Effector memory CD4-positive, alpha-beta T cell (primary cell): ENCODE results near the gene UBA52.
A peak's percentile ranks its signal among the peaks of the same experiment; 100 is the strongest.
"Not testable (repeated sequence)": the region's sequence is repeated elsewhere in the genome, so short reads cannot be mapped to it uniquely, and the experiment has no call there.

Experiments
- DNase-seq, 3 donors: peaks; one replicate each; pipeline ENCODE4 v3.0.0-alpha.2; 2020
- H3K27ac ChIP-seq: 2 replicates; pipeline ENCODE4 v1.7.0; 2013; ENCODE audit warnings: mild to moderate bottlenecking, low read length, moderate library complexity; ENCODE audit not compliant: insufficient read depth, poor library complexity, severe bottlenecking
- H3K27me3 ChIP-seq: replicated peaks from 2 replicates; pipeline ENCODE4 v1.7.0; 2013; ENCODE audit warnings: mild to moderate bottlenecking, low read length; ENCODE audit not compliant: insufficient read depth, control insufficient read depth, poor library complexity, severe bottlenecking
- H3K36me3 ChIP-seq: 2 replicates; pipeline ENCODE4 v1.7.0; 2013; ENCODE audit warnings: mild to moderate bottlenecking, low read length, moderate library complexity; ENCODE audit not compliant: control insufficient read depth, insufficient read depth
- H3K4me1 ChIP-seq: 2 replicates; pipeline ENCODE4 v1.7.0; 2013; ENCODE audit warnings: low read length, mild to moderate bottlenecking; ENCODE audit not compliant: control insufficient read depth, insufficient read depth, poor library complexity, severe bottlenecking
- H3K4me3 ChIP-seq: 2 replicates; pipeline ENCODE4 v1.7.0; 2013; ENCODE audit warnings: low read length, low read depth, mild to moderate bottlenecking; ENCODE audit not compliant: insufficient read depth, poor library complexity, severe bottlenecking
- H3K9me3 ChIP-seq: 2 replicates; pipeline ENCODE4 v1.7.0; 2013; ENCODE audit warnings: mild to moderate bottlenecking, low read length, moderate library complexity; ENCODE audit not compliant: control insufficient read depth

The UBA52 gene

DNA sequence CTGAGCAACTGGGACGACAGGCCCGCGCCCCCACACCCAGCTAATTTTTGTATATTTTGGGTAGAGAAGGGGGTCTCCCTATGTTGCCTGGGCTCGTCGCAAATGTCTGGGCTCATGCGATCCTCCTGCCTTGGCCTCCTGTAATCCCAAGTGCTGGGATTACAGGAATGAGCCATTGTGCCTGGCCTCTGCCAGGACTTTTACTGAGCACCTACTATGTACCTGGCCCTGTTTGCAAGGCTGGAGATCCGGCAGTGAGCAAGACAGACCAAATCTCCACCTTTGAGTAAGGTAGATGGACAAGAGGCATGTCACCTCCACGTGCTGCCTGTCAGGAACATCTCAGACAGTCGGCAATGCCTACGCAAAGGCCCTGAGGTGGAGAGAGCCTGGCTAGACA is 35.2 kb upstream of the UBA52 start:
- Histone ChIP-seq H3K4me3 (no peak overlapping the region), H3K4me1 (no peaks in the 10 kb centered on the region), H3K27ac (no peak overlapping the region), H3K27me3 (no peaks in the 10 kb centered on the region), H3K36me3 (peaks cover 49% of the 10 kb centered on the region), H3K9me3 (no peaks in the 10 kb centered on the region)
- no peak for DNase-seq

DNA sequence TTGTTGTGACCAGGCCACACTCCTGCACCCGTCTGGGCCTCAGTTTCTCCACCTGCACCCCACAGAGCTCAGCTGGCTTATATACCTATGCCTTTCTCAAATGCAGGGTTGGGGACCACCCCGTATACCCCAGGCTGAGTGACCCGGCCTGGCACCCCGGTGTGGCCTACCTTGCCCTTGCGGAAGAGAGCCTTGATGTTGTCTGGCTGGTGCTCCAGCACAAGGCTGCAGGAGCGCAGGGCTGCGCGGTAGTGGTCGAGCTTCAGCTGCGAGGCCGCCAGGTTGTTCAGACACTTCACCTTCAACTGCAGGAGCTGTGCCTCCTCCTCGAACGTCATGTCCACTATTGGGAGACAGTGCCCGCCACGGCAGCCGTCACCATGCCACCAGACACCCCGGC is 34.2 kb upstream of the UBA52 start:
- Histone ChIP-seq H3K36me3 (peaks cover 45% of the 10 kb centered on the region), H3K4me3 (no peak overlapping the region)

DNA sequence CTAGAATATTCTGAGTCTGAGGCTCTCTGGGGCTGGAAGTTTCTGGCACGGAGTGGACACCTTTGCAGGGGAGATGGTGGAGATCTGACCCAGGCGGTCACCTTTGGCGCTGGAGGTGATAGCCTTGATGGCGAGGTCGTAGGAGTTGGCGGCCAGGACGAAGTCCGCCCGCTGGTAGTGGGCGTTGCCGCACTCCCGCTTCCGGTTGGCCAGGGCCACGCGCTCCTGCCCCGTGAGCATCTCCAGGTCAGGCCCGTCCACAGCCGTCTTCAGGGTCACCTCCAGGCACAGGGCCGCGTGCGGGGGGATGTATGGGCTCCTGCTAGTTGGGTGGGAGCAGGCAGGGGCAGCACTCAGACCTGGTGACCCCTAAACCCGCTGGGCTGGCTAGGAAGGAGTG is 33.5 kb upstream of the UBA52 start:
- no peak for DNase-seq
- no peaks in the 10 kb centered on the region for H3K27me3 ChIP-seq
- H3K27ac ChIP-seq = no peak overlapping the region
- H3K36me3 ChIP-seq = peaks cover 38% of the 10 kb centered on the region
- no peaks in the 10 kb centered on the region for H3K9me3 ChIP-seq
- no peak overlapping the region for H3K4me3 ChIP-seq
- peaks cover 7% of the 10 kb centered on the region for H3K4me1 ChIP-seq

More for the DNA sequence above, 34.2 kb upstream of the UBA52 start:
- H3K27ac ChIP-seq = no peak overlapping the region
- no peaks in the 10 kb centered on the region for H3K9me3 ChIP-seq
- H3K27me3 ChIP-seq = no peaks in the 10 kb centered on the region
- DNase-seq = no peak
- H3K4me1 ChIP-seq = peaks cover 5% of the 10 kb centered on the region

DNA sequence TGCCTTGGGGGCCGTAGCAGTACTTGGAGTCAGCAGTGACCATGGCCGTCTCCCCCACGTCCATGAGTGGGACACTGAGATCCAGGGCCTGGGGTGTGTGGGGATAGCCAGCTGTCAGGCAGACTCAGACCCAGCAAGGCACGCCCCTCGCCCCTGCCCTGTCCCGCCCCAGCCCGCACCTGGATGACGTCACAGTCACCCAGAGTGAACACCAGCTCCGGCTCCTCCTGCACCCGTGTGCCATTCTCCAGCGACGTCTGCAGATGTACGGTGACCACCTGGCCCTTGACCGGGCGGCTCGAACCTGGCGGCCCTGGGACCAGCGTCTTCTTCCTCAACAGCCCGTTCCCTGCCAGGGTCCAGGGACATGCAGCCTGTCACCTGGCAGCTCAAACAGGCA is 32.3 kb upstream of the UBA52 start:
- DNase-seq = no peak
- H3K4me1 ChIP-seq = peaks cover 11% of the 10 kb centered on the region
- no peaks in the 10 kb centered on the region for H3K27me3 ChIP-seq
- H3K4me3 ChIP-seq = no peak overlapping the region
- H3K36me3 ChIP-seq = peaks cover 36% of the 10 kb centered on the region
- H3K27ac ChIP-seq = no peak overlapping the region
- no peaks in the 10 kb centered on the region for H3K9me3 ChIP-seq

DNA sequence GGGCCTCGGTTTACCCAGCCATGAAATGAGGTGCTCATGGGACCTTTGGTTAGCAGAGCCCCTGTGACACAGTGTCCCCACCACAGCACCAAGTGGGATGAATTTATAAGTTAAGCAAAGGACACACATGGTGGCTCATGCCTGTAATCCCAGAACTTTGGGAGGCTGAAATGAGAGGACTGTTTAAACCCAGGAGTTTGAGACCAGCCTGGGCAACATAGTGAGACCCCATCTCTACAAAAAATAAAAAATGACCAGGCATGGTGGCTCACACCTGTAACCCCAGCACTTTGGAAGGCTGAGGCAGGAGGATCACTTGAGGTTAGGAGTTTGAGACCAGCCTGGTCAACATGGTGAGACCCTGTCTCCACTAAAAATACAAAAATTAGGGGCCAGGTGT is 31.5 kb upstream of the UBA52 start:
- DNase-seq, H3K9me3 ChIP-seq, H3K4me3 ChIP-seq, H3K27me3 ChIP-seq, H3K27ac ChIP-seq: not testable (repeated sequence)
- Histone ChIP-seq H3K4me1 (peaks cover 11% of the 10 kb centered on the region), H3K36me3 (peaks cover 36% of the 10 kb centered on the region)

DNA sequence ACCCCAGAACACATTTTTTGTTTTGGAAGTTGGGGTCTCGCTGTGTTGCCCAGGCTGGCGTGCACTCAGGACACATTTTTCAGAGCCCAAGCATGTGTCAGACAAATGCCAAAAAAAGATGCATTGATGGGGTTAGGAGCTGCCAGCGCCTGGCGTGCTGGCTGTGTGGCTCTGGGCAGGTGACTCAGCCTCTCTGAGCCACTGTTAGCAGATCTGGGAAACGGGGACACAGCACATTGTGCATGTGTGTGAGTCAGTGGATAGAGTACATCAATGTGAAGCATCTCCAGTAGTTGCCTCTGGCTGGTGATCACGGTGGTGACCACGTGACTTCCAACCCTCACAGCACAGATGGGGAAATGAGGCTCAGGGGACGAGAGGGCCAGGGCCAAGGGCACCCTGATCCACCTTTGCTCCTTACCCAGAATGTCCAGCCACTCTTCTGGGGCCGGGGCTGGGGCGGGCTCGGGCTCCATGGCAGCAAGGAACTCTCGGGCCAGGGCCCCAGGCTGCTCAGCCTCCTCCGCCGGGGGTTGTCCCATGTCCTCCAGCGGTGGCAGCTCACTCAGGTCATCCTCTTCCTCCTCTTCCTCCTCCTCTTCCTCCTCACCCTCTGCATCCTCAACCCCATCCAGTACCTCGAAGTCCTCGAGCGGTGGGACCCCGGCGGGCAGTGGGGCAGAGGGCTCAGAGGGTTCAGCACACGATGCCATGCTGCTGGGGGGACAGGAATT is 30.2 kb upstream of the UBA52 start:
- H3K9me3 ChIP-seq = no peaks in the 10 kb centered on the region
- peaks cover 11% of the 10 kb centered on the region for H3K4me1 ChIP-seq
- no peak for DNase-seq
- no peak overlapping the region for H3K4me3 ChIP-seq
- H3K27me3 ChIP-seq = no peaks in the 10 kb centered on the region
- peaks cover 30% of the 10 kb centered on the region for H3K36me3 ChIP-seq
- no peak overlapping the region for H3K27ac ChIP-seq

DNA sequence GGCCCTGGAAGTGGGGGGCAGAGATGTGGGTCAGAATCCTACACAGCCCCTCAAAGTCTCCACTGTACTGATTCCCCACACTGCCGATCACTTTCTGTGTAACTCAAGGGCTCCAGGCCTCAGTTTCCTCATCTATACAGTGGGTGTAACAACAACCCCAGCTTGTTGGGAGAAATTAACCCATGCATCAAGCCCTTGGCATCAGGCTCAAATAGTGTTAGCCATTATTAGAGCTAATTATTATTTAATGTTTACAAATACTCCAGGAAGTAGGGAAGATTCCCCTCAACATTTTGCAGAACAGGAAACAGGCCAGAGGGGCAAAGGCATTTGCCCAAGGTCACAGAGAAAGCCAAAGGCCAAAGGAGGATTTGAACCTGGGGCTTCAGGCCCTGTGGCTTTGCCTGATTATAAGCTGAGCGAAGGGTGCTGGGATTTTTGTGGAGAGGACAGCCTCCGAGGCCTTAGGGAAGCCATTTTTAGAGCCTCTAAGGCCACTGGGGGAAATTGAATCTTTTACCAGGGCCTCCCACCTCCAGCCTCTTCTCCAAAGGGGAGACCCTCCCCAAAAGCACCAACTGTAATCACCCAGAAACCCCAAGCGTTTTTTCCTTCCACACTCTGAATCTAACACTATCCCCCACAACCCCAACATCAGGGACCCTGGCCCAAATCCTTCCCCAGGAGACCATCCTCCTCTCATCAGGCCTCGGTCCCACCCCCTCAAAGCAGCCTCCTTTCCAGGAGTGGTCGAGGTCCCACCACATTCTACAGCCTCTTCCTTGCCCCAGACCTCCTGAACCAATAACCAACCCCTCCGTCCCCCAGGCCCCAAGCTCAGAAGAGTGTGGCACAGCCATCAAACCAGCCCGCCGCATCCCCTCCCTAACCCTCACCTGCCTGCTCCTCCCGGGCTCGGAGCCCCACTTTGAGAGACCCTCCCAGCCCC is 29.4 kb upstream of the UBA52 start:
- Histone ChIP-seq H3K27me3 (no peaks in the 10 kb centered on the region), H3K4me3 (peak overlapping the region; percentile 52), H3K27ac (peak overlapping the region; percentile 71), H3K9me3 (no peaks in the 10 kb centered on the region), H3K36me3 (peaks cover 25% of the 10 kb centered on the region), H3K4me1 (peaks cover 11% of the 10 kb centered on the region)
- no peak for DNase-seq

DNA sequence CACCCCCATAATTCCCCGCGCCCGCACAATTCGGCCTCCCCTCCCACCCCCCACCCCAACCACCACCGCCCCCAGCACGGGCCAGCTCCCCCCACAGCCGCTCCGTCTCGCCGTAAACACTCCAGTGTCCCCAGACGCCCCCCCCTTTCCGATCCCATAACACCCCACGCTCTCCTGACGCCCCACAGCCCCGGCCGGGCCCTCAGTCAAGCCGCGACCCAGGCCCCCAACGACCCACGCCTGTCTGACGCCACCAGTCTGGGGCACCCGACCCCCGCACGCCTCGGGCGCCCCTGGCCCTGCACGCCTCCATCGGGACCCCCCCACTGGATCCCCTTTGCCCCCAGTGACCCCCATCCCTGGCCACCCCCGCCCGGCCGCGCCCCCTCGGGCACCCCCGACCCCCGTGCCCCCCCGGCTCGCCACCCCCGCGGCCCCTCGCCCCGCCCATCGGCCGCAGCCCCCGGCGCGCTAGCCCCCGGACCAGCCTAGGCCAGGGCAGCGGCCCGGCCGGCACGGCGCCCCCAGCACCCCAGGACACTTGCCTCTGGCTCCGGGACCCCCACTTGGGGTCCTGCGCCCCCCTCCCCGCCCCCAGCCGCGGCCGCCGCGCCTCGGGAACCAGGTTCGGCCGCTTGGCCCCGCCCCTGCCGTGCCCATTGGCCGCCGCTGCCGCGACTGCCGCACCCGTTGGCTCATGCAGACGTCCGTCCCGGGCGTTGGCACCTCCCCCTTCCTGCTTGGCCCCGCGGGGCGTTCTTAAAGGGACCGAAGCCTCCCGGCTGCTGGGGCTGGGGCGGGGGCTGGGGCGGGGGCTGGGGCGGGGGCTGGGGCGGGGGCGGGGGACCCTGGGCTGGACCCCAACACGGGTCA is 28.5 kb upstream of the UBA52 start, which contains the start of gene FKBP8:
FKBP8 (minus strand) TSS at position 633 of the 873 bp plus-strand sequence. CDS start 1,603 bp downstream, outside the sequence.
- peaks cover 19% of the 10 kb centered on the region for H3K36me3 ChIP-seq
- no peaks in the 10 kb centered on the region for H3K27me3 ChIP-seq
- DNase-seq = peak; percentile 80 to 87 (median 87)
- peak within 1 kb of the TSS; percentile 52 for H3K4me3 ChIP-seq
- H3K27ac ChIP-seq = peak within 1 kb of the TSS; percentile 78
- no peaks in the 10 kb centered on the region for H3K9me3 ChIP-seq
- peaks cover 11% of the 10 kb centered on the region for H3K4me1 ChIP-seq

DNA sequence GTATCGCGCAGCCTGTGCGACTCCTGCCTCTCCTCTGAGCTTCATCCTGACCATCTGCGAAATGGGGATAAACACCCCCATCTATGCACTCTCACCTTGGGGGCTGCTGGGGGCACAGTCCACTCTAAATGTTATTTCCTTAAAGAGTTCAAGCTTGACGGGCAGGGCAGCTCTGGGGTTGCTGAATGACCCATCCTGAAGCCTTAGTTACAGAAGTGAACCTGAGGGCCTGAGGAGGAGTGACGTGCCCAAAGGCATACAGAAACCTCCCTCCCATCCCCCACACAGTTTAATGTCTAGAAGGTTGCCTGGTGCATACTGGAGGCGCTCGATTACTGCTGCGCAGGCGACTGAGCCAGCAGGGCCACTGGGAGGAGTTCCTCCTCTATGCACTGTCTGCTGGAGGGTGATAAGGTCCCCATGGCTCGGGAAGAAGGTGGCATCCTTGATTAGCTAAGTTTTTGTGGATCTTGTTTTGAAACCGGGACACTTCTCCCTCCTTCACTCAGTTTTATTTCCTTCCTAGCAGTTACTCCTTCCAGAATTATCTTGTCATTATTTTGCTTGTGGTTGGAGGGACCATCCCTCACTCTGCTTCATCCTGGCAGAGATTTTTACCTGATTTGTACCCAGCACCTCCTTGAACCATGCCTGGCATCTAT is 27.7 kb upstream of the UBA52 start:
- peaks cover 11% of the 10 kb centered on the region for H3K4me1 ChIP-seq
- peak; percentile 44 to 69 (median 66) for DNase-seq
- peak overlapping the region; percentile 78 for H3K27ac ChIP-seq
- peaks cover 18% of the 10 kb centered on the region for H3K36me3 ChIP-seq
- H3K9me3 ChIP-seq = no peaks in the 10 kb centered on the region
- peak overlapping the region; percentile 52 for H3K4me3 ChIP-seq
- H3K27me3 ChIP-seq = no peaks in the 10 kb centered on the region
